Measurements from ENCODE around the gene PRKCA. TPM values are rescaled to one million over a fixed set of nuclear protein-coding genes. Genes with fewer than 3 reads are reported as not detected.

Gene PRKCA
- total and polyA plus RNA-seq, 4 donors, result 3.0 to 14.1 (median 5.4) TPM

GRCh38 chr17:66312912-66313311 lies 10.5 kb downstream of the PRKCA start (continued):
- TF ChIP-seq CTCF (IDR thresholded peaks at IDR 0.05; ENCODE audit: low read depth, low read length, missing input control) (no peak), HNF4G (IDR thresholded peaks at IDR 0.05) (no peak), RXRA (IDR thresholded peaks at IDR 0.05) (no peak), RAD21 (IDR thresholded peaks at IDR 0.05) (no peak)

- H3K4me3 ChIP-seq (ENCODE audit: low read depth in 1 of 3, low read length in 3 of 3), result no peak overlapping the region
- DNase-seq (ENCODE audit: low spot score), result no peak
- H3K9me3 ChIP-seq (ENCODE audit: control insufficient read depth in 4 of 4, low read length in 3 of 4), result no peaks in the 10 kb centered on the region
- no peaks in the 10 kb centered on the region for H3K27me3 ChIP-seq (ENCODE audit: control insufficient read depth in 4 of 4, insufficient read depth in 4 of 4, low read length in 3 of 4)
- no peak overlapping the region for H3K9ac ChIP-seq (ENCODE audit: low read depth in 1 of 2, low read length in 2 of 2)
- peaks cover 0 to 3% (median 0%) of the 10 kb centered on the region in 4 donors for H3K36me3 ChIP-seq (ENCODE audit: control insufficient read depth in 4 of 4, insufficient read depth in 3 of 4, low read depth in 1 of 4, low read length in 3 of 4)
- no peak overlapping the region for H3K27ac ChIP-seq (ENCODE audit: low read depth in 1 of 2, low read length in 2 of 2)
- peaks cover 0 to 2% (median 0%) of the 10 kb centered on the region in 4 donors for H3K4me1 ChIP-seq (ENCODE audit: control insufficient read depth in 4 of 4, insufficient read depth in 4 of 4, low read length in 3 of 4)
- TF ChIP-seq YY1 (IDR thresholded peaks at IDR 0.05) (no peak), RAD21 (IDR thresholded peaks at IDR 0.05) (no peak), HNF4G (IDR thresholded peaks at IDR 0.05) (no peak), REST (IDR thresholded peaks at IDR 0.05) (no peak), TAF1 (conservative IDR thresholded peaks at IDR 0.05) (no peak), GABPA (IDR thresholded peaks at IDR 0.05 in 1 of 2, conservative IDR thresholded peaks at IDR 0.05 in 1 of 2) (no peak), ATF3 (IDR thresholded peaks at IDR 0.05) (no peak), HNF4A (conservative IDR thresholded peaks at IDR 0.05) (no peak), CTCF (IDR thresholded peaks at IDR 0.05; ENCODE audit: low read depth, low read length, missing input control) (no peak), EGR1 (IDR thresholded peaks at IDR 0.05; ENCODE audit: low read depth in 2 of 2) (no peak), FOXA1 (IDR thresholded peaks at IDR 0.05) (no peak), MAX (IDR thresholded peaks at IDR 0.05) (no peak), NR2F2 (IDR thresholded peaks at IDR 0.05) (no peak), SP1 (IDR thresholded peaks at IDR 0.05) (no peak)
Measured at GRCh38 chr17:66313325-66313724, 10.9 kb downstream of the PRKCA start.

Measured in liver (tissue), 9 donors.